HEK293 (cell line): ENCODE data around the gene CHST2.

Experiments
- CTCF ChIA-PET: fragments of 350-600 bp; formaldehyde crosslinking; extraction: SDS; loops from one replicate; lab custom pipeline; 2021; ENCODE audit warnings: antibody characterized with exemption; lab: Yijun Ruan, JAX
- POLR2A ChIA-PET: fragments of 300-600 bp; formaldehyde crosslinking; extraction: SDS; loops from one replicate; lab custom pipeline; 2020; ENCODE audit warnings: antibody characterized with exemption, inconsistent platforms; lab: Yijun Ruan, JAX
- H3K27ac ChIP-seq: fragments of 200-500 bp; sonication (Bioruptor generic); 2 replicates; pipeline ENCODE4 v1.5.1; 2014; ENCODE audit warnings: low read depth, low read length, control low read depth, inconsistent platforms; ENCODE audit errors: extremely low read depth
- H3K36me3 ChIP-seq, 2 experiments: fragments of 200-500 bp in 1 of 2; sonication (Bioruptor generic) in 1 of 2; 1 replicate in 1 of 2; 2 replicates in 1 of 2; pipeline ENCODE4 v1.5.1; 2014 to 2017; ENCODE audit warnings: inconsistent platforms in 2 of 2, low read length in 2 of 2; ENCODE audit not compliant: control insufficient read depth in 2 of 2, insufficient read depth in 1 of 2
- H3K4me1 ChIP-seq: fragments of 200-500 bp; sonication (Bioruptor generic); 2 replicates; pipeline ENCODE4 v1.5.1; 2014; ENCODE audit warnings: mild to moderate bottlenecking, low read length, inconsistent platforms; ENCODE audit not compliant: control insufficient read depth, insufficient read depth
- H3K4me3 ChIP-seq: 2 replicates; pipeline ENCODE4 v1.5.1; 2011; ENCODE audit warnings: low read depth, mild to moderate bottlenecking, control low read depth, low read length, moderate library complexity
- H3K9me3 ChIP-seq: fragments of 200-500 bp; sonication (Bioruptor generic); 2 replicates; pipeline ENCODE4 v1.5.1; 2014; ENCODE audit warnings: low read depth, low read length, inconsistent platforms; ENCODE audit not compliant: control insufficient read depth, insufficient read depth
- CTCF ChIP-seq: fragments of 450-650 bp; formaldehyde crosslinking; IDR thresholded peaks from 2 replicates; pipeline ENCODE4 v1.5.1; 2016; ENCODE audit warnings: missing biosample characterization, missing genetic modification characterization
- GFI1B ChIP-seq: fragments of 450-650 bp; formaldehyde crosslinking; IDR thresholded peaks from 2 replicates; pipeline ENCODE4 v1.5.1; 2016; ENCODE audit warnings: missing biosample characterization, missing genetic modification characterization
- HOXC10 ChIP-seq: sonication (generic); formaldehyde crosslinking; IDR thresholded peaks from 2 replicates; pipeline ENCODE4 v1.8.1; 2023; ENCODE audit warnings: mild to moderate bottlenecking, missing genetic modification reagents
- IKZF3 ChIP-seq: fragments of 450-650 bp; IDR thresholded peaks from 2 replicates; pipeline ENCODE4 v1.5.0; 2018; ENCODE audit warnings: missing biosample characterization, mild to moderate bottlenecking, missing genetic modification characterization, moderate library complexity
- OSR2 ChIP-seq: fragments of 450-650 bp; formaldehyde crosslinking; IDR thresholded peaks from 2 replicates; pipeline ENCODE4 v1.5.1; 2016; ENCODE audit warnings: missing biosample characterization, missing genetic modification characterization
- PATZ1 ChIP-seq: fragments of 450-650 bp; formaldehyde crosslinking; IDR thresholded peaks from 2 replicates; pipeline ENCODE4 v1.5.1; 2016; ENCODE audit warnings: missing biosample characterization, missing genetic modification characterization
- SP3 ChIP-seq: fragments of 450-650 bp; formaldehyde crosslinking; IDR thresholded peaks from 2 replicates; pipeline ENCODE4 v1.5.1; 2016; ENCODE audit warnings: missing biosample characterization, missing genetic modification characterization
- TCF7L2 ChIP-seq: IDR thresholded peaks from 2 replicates; pipeline ENCODE4 v1.6.1; 2011; ENCODE audit warnings: low read depth, mild to moderate bottlenecking, inconsistent platforms, low read length, moderate library complexity, borderline replicate concordance
- WT1 ChIP-seq: fragments of 450-650 bp; formaldehyde crosslinking; IDR thresholded peaks from 2 replicates; pipeline ENCODE4 v1.5.1; 2016; ENCODE audit warnings: missing biosample characterization, missing genetic modification characterization
- YY1 ChIP-seq: fragments of 450-650 bp; formaldehyde crosslinking; IDR thresholded peaks from 2 replicates; pipeline ENCODE4 v1.5.1; 2018; ENCODE audit warnings: missing biosample characterization, missing genetic modification characterization
- ZBTB10 ChIP-seq: fragments of 450-650 bp; formaldehyde crosslinking; IDR thresholded peaks from 2 replicates; pipeline ENCODE4 v1.5.1; 2016; ENCODE audit warnings: missing biosample characterization, missing genetic modification characterization
- ZBTB17 ChIP-seq: fragments of 450-650 bp; formaldehyde crosslinking; IDR thresholded peaks from 2 replicates; pipeline ENCODE4 v1.5.1; 2016; ENCODE audit warnings: missing biosample characterization, missing genetic modification characterization
- ZBTB8A ChIP-seq: fragments of 450-650 bp; formaldehyde crosslinking; IDR thresholded peaks from 2 replicates; pipeline ENCODE4 v1.5.1; 2016; ENCODE audit warnings: missing biosample characterization, missing genetic modification characterization
- ZNF146 ChIP-seq: fragments of 450-650 bp; formaldehyde crosslinking; IDR thresholded peaks from 2 replicates; pipeline ENCODE4 v1.5.1; 2016; ENCODE audit warnings: missing biosample characterization, missing genetic modification characterization
- ZNF157 ChIP-seq: fragments of 450-650 bp; formaldehyde crosslinking; IDR thresholded peaks from 2 replicates; pipeline ENCODE4 v1.5.1; 2016; ENCODE audit warnings: missing biosample characterization, missing genetic modification characterization
- ZNF174 ChIP-seq: fragments of 450-650 bp; formaldehyde crosslinking; IDR thresholded peaks from 2 replicates; pipeline ENCODE4 v1.5.0; 2017; ENCODE audit warnings: missing biosample characterization, mild to moderate bottlenecking, missing genetic modification characterization
- ZNF175 ChIP-seq: fragments of 450-650 bp; formaldehyde crosslinking; IDR thresholded peaks from 2 replicates; pipeline ENCODE4 v1.5.1; 2016; ENCODE audit warnings: missing biosample characterization, missing genetic modification characterization
- ZNF202 ChIP-seq: fragments of 450-650 bp; formaldehyde crosslinking; IDR thresholded peaks from 2 replicates; pipeline ENCODE4 v1.5.1; 2016; ENCODE audit warnings: missing biosample characterization, missing genetic modification characterization, borderline replicate concordance
- ZNF239 ChIP-seq: fragments of 450-650 bp; formaldehyde crosslinking; IDR thresholded peaks from 2 replicates; pipeline ENCODE4 v1.5.1; 2016; ENCODE audit warnings: missing biosample characterization, missing genetic modification characterization
- ZNF335 ChIP-seq: fragments of 450-650 bp; formaldehyde crosslinking; conservative IDR thresholded peaks from 2 replicates; pipeline ENCODE4 v1.5.1; 2016; ENCODE audit warnings: missing biosample characterization, missing genetic modification characterization
- ZNF585B ChIP-seq: fragments of 450-650 bp; formaldehyde crosslinking; IDR thresholded peaks from 2 replicates; pipeline ENCODE4 v1.5.1; 2016; ENCODE audit warnings: missing biosample characterization, missing genetic modification characterization
- ZNF626 ChIP-seq: fragments of 450-650 bp; sonication (Bioruptor Pico); formaldehyde crosslinking; IDR thresholded peaks from 2 replicates; pipeline ENCODE4 v1.5.1; 2018; ENCODE audit warnings: missing biosample characterization, missing genetic modification characterization, inconsistent platforms
- ZNF670 ChIP-seq: fragments of 450-650 bp; formaldehyde crosslinking; IDR thresholded peaks from 2 replicates; pipeline ENCODE4 v1.5.1; 2016; ENCODE audit warnings: missing biosample characterization, missing genetic modification characterization, low read depth
- ZNF677 ChIP-seq: fragments of 450-650 bp; IDR thresholded peaks from 2 replicates; pipeline ENCODE4 v1.5.0; 2018; ENCODE audit warnings: missing biosample characterization, mild to moderate bottlenecking, missing genetic modification characterization, moderate library complexity
- ZNF701 ChIP-seq: fragments of 450-650 bp; formaldehyde crosslinking; IDR thresholded peaks from 2 replicates; pipeline ENCODE4 v1.5.1; 2016; ENCODE audit warnings: missing biosample characterization, missing genetic modification characterization
- ZNF747 ChIP-seq: fragments of 450-650 bp; formaldehyde crosslinking; IDR thresholded peaks from 2 replicates; pipeline ENCODE4 v1.5.1; 2016; ENCODE audit warnings: missing biosample characterization, missing genetic modification characterization
- ZNF76 ChIP-seq: fragments of 450-650 bp; formaldehyde crosslinking; IDR thresholded peaks from 2 replicates; pipeline ENCODE4; 2016; ENCODE audit warnings: low read depth, missing biosample characterization, missing genetic modification characterization, borderline replicate concordance
- ZNF791 ChIP-seq: fragments of 450-650 bp; formaldehyde crosslinking; IDR thresholded peaks from 2 replicates; pipeline ENCODE4 v1.5.1; 2016; ENCODE audit warnings: missing biosample characterization, missing genetic modification characterization

The CHST2 gene

GRCh38 chr3:143172062-143172794 lies 52.7 kb downstream of the CHST2 start (continued):
- TF ChIP-seq ZNF677 (tag by site-specific recombination) (no peak), IKZF3 (tag by site-specific recombination) (no peak), ZNF202 (tag by site-specific recombination) (no peak), ZNF146 (tag by site-specific recombination) (no peak), GFI1B (tag by site-specific recombination) (no peak), ZBTB10 (tag by site-specific recombination) (no peak), ZBTB8A (tag by site-specific recombination) (no peak), ZNF585B (tag by site-specific recombination) (no peak), ZNF791 (tag by site-specific recombination) (no peak), HOXC10 (no peak), ZNF335 (tag by site-specific recombination) (no peak)

GRCh38 chr3:143172795-143173145 lies 53.2 kb downstream of the CHST2 start:
- Histone ChIP-seq H3K27ac (no peak overlapping the region), H3K4me3 (no peak overlapping the region), H3K9me3 (no peaks in the 10 kb centered on the region), H3K36me3 (no peaks in the 10 kb centered on the region), H3K4me1 (no peaks in the 10 kb centered on the region)
- ChIA-PET POLR2A (no interaction called here), CTCF (no interaction called here)
- no peak for TF ChIP-seq ZNF670 (tag by site-specific recombination)
- TF ChIP-seq ZBTB17, result no peak
- no peak for TF ChIP-seq WT1 (tag by site-specific recombination)
- TF ChIP-seq CTCF (tag by site-specific recombination), result no peak
- no peak for TF ChIP-seq YY1 (tag by site-specific recombination)
- TF ChIP-seq ZNF626 (tag by site-specific recombination), result no peak
- no peak for TF ChIP-seq ZNF157
- no peak for TF ChIP-seq ZNF175

GRCh38 chr3:143173242-143173641 lies 53.7 kb downstream of the CHST2 start:
- ChIA-PET CTCF (interaction anchor here (0.7 kb wide), 1 partner anchor 477 kb away, joined by 3 read pairs; no protein-coding TSS in a partner anchor), POLR2A (no interaction called here)
- Histone ChIP-seq H3K4me1 (no peaks in the 10 kb centered on the region), H3K36me3 (no peaks in the 10 kb centered on the region), H3K4me3 (no peak overlapping the region), H3K9me3 (no peaks in the 10 kb centered on the region), H3K27ac (no peak overlapping the region)
- no peak for TF ChIP-seq ZNF747
- no peak for TF ChIP-seq OSR2 (tag by site-specific recombination)
- no peak for TF ChIP-seq GFI1B (tag by site-specific recombination)
- TF ChIP-seq SP3 (tag by site-specific recombination), result no peak
- no peak for TF ChIP-seq TCF7L2
- no peak for TF ChIP-seq ZNF174 (tag by site-specific recombination)
- TF ChIP-seq ZNF239, result no peak
- TF ChIP-seq ZNF677 (tag by site-specific recombination), result no peak
- TF ChIP-seq PATZ1, result no peak
- no peak for TF ChIP-seq ZNF701
- no peak for TF ChIP-seq ZNF76 (tag by site-specific recombination)
